HepG2 (cell line): ENCODE data around the gene TRMT1. TPM values are rescaled to one million over a fixed set of nuclear protein-coding genes. Genes with fewer than 3 reads are reported as not detected.

Experiments used
- ATF6 ChIP-seq: sonication (generic); formaldehyde crosslinking; conservative IDR thresholded peaks from 2 replicates; pipeline ENCODE4 v1.4.0; 2020; ENCODE audit warnings: missing genetic modification reagents
- ATRX ChIP-seq: sonication (generic); formaldehyde crosslinking; IDR thresholded peaks from 2 replicates; pipeline ENCODE4 v1.4.0; 2020; ENCODE audit warnings: missing genetic modification reagents, borderline replicate concordance
- CREB1 ChIP-seq, 2 experiments: fragments of 450-650 bp in 1 of 2; IDR thresholded peaks; 2 replicates each; pipeline ENCODE4 v1.6.1; 2016 to 2017; ENCODE audit warnings: control low read depth in 1 of 2, mild to moderate bottlenecking in 1 of 2, missing compliant biosample characterization in 1 of 2, missing genetic modification characterization in 1 of 2
- GATAD1 ChIP-seq: IDR thresholded peaks from 2 replicates; pipeline ENCODE4 v1.6.1; 2016; ENCODE audit warnings: missing genetic modification reagents, missing compliant biosample characterization
- HNRNPLL ChIP-seq: fragments of 200-400 bp; formaldehyde crosslinking; IDR thresholded peaks from 2 replicates; pipeline ENCODE4 v1.6.1; 2017; ENCODE audit warnings: mild to moderate bottlenecking, low read depth, low read length; ENCODE audit not compliant: poor library complexity, severe bottlenecking
- IRF9 ChIP-seq: sonication (generic); formaldehyde crosslinking; IDR thresholded peaks from 2 replicates; pipeline ENCODE4 v1.8.0; 2022; ENCODE audit warnings: missing genetic modification reagents, mild to moderate bottlenecking, borderline replicate concordance
- MYNN ChIP-seq: sonication (generic); formaldehyde crosslinking; IDR thresholded peaks from 2 replicates; pipeline ENCODE4 v1.4.0; 2020; ENCODE audit warnings: mild to moderate bottlenecking, low read depth, missing genetic modification reagents
- PAXIP1 ChIP-seq: sonication (generic); formaldehyde crosslinking; conservative IDR thresholded peaks from 2 replicates; pipeline ENCODE4 v1.4.0; 2020; ENCODE audit warnings: mild to moderate bottlenecking, missing genetic modification reagents, moderate library complexity
- PBX3 ChIP-seq: sonication (generic); formaldehyde crosslinking; IDR thresholded peaks from 2 replicates; pipeline ENCODE4 v1.8.1; 2023; ENCODE audit warnings: missing genetic modification reagents, inconsistent platforms, borderline replicate concordance
- RAD51 ChIP-seq: fragments of 450-650 bp; IDR thresholded peaks from 2 replicates; pipeline ENCODE4 v1.6.1; 2016; ENCODE audit warnings: borderline replicate concordance
- SIN3A ChIP-seq: IDR thresholded peaks from 2 replicates; pipeline ENCODE4 v1.6.1; 2011; ENCODE audit warnings: low read depth, mild to moderate bottlenecking, control low read depth, low read length, borderline replicate concordance
- SP4 ChIP-seq: sonication (generic); formaldehyde crosslinking; IDR thresholded peaks from 2 replicates; pipeline ENCODE4 v1.8.1; 2023; ENCODE audit warnings: mild to moderate bottlenecking, missing genetic modification reagents
- TOPORS ChIP-seq: sonication (generic); formaldehyde crosslinking; IDR thresholded peaks from 2 replicates; pipeline ENCODE4 v1.8.0; 2023; ENCODE audit warnings: mild to moderate bottlenecking, missing genetic modification reagents
- ZNF136 ChIP-seq: sonication (generic); formaldehyde crosslinking; IDR thresholded peaks from 2 replicates; pipeline ENCODE4 v1.8.1; 2022; ENCODE audit warnings: low read depth, mild to moderate bottlenecking, moderate library complexity, missing genetic modification reagents
- ZNF274 ChIP-seq: sonication (generic); formaldehyde crosslinking; IDR thresholded peaks from 2 replicates; pipeline ENCODE4 v1.5.1; 2020; ENCODE audit warnings: mild to moderate bottlenecking, missing genetic modification reagents
- ZNF296 ChIP-seq: sonication (generic); formaldehyde crosslinking; conservative IDR thresholded peaks from 2 replicates; pipeline ENCODE4 v1.5.0; 2020; ENCODE audit warnings: mild to moderate bottlenecking, missing genetic modification reagents
- ZNF512 ChIP-seq: sonication (generic); formaldehyde crosslinking; IDR thresholded peaks from 2 replicates; pipeline ENCODE4 v1.4.0; 2020; ENCODE audit warnings: mild to moderate bottlenecking, missing genetic modification reagents
- polyA plus RNA-seq, 8 experiments: library from polyadenylated mRNA; depleted of rRNA in 3 of 8; stranded (reverse) in 7 of 8; unstranded in 1 of 8; fragments of >200 nt; fragmentation: Illumina TruSeq in 4 of 8; extraction: Trizol in 4 of 8; gene quantifications; 2 replicates each; pipeline versions ENCODE4 v1.2.1 to v1.2.3, GENCODE V29; 2011 to 2016; ENCODE audit warnings: low read depth in 4 of 8, missing spikeins in 1 of 8, mixed read lengths in 1 of 8; ENCODE audit not compliant: insufficient read depth in 1 of 8
- total RNA-seq, 5 experiments: library from RNA; depleted of rRNA; stranded (reverse); fragments of >200 nt; fragmentation: Illumina TruSeq; extraction: Trizol; gene quantifications; 2 replicates each; pipeline ENCODE4 v1.2.3, GENCODE V29; 2016; ENCODE audit warnings: low read depth in 1 of 5

Gene TRMT1
- total and polyA plus RNA-seq, 2 of the 13 experiments (the other 11 are each of a cell fraction or from before 2014, with no cell fraction given), result 35.5 to 44.1 TPM

- TF ChIP-seq IRF9 (CRISPR knock-in tag) (no peak), PAXIP1 (peak; percentile 58), ZNF136 (peak; percentile 25; the same call in 1 of the 2 replicates), CREB1 (IDR thresholded peaks at IDR 0.05) (peak; percentile 82), CREB1 (CRISPR knock-in tag; IDR thresholded peaks at IDR 0.05) (peak; percentile 83; the same call in 1 of the 2 replicates), GATAD1 (CRISPR knock-in tag) (peak; percentile 76), ZNF296 (0 out of 2 replicates have a peak, but pooled peaks have one; percentile 22), ATF6 (CRISPR knock-in tag) (0 out of 2 replicates have a peak, but pooled peaks have one; percentile 46), TOPORS (CRISPR knock-in tag) (no peak), PBX3 (CRISPR knock-in tag) (no peak), HNRNPLL (peak; percentile 92), ZNF512 (CRISPR knock-in tag) (no peak), ATRX (CRISPR knock-in tag) (no peak), SIN3A (peak; percentile 23; the same call in 1 of the 2 replicates), RAD51 (no peak), ZNF274 (CRISPR knock-in tag) (peak; percentile 73), MYNN (CRISPR knock-in tag) (peak; percentile 9; the same call in 1 of the 2 replicates), SP4 (CRISPR knock-in tag) (peak; percentile 85)
Measured at GRCh38 chr19:13151605-13152355, 35.2 kb upstream of the TRMT1 start (continued).
